Mesenteric fat pad (tissue), 1 donor: Measurements from ENCODE around the gene PCDHB3. TPM values are rescaled to one million over a fixed set of nuclear protein-coding genes. Genes with fewer than 3 reads are reported as not detected.
"Not testable (repeated sequence)": the region's sequence is repeated elsewhere in the genome, so short reads cannot be mapped to it uniquely, and the experiment has no call there.

Experiments used
- DNase-seq: peaks from one replicate; pipeline ENCODE4 v3.0.0-alpha.2; 2020; ENCODE audit warnings: low spot score
- long read RNA-seq: library from polyadenylated mRNA; unstranded; transcript quantifications from one replicate; pipeline ENCODE4 v2.0.0, GENCODE V29; 2020
- total RNA-seq: library from RNA; stranded (reverse); fragmentation: NEBNext Ultra II Directional; extraction: Animal tissue kit (Norgen Biotek cat#: 25700); gene quantifications from one replicate; pipeline ENCODE4 v1.2.1, GENCODE V29; 2021
- donor health status: DM: yes; HTN: yes; CAD: no.

PCDHB3 gene
- 3.6 TPM for total RNA-seq
- long read RNA-seq, partial matches to known transcripts = 0 of 3 reads
- long read RNA-seq, other reads (novel, unspliced or antisense) = 0 of 3 reads

GRCh38 chr5:141100243-141100805 is at the start of gene PCDHB3:
PCDHB3 (plus strand) TSS chr5:141100473; CDS start chr5:141100650, 177 bp downstream.
- DNase-seq = no peak

DNA sequence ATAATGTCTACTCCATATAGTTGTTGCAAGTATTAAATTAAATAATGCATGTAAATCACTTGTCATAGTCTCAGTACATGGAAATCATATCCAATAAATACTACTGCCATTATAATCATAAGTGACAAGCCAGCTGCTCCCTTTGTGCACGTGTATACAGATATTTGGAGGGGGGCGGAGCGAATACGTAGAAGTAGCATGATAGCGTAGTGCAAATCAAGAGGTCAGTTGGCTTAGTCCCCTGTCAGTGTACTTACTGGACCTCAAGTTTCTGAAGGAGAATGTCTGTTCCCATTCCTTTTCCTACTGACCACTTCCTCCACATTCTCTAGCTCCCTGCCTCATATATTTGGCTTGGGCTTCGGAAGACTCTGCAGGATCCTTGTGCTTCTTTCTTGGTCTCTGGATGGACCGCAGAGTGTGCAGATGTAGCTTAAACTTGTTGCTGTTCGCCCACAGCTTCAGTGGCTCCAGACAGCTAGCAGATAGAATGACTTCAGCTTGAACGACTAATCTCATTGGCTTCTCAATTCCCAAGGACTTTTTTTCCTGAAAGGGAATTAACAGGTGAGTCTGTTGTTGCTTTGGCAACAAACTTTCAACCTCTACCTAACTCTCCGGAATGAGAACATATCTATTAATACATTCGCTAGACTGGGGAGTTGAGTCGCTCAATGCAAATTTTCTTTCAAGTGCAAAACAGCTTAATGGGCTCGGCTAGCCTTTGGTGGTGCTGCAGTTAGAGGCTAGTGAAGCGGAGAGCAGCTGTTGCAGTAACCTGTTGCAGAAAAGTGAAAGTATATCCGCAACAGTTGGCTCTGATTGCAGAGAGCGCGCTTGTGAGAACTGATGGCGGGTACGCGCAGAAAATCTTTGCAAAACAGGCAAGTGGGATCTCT is 49.4 kb upstream of the PCDHB3 start, which contains the start of gene PCDHB1:
TSS of gene PCDHB1 (plus strand) at position 753 of the 899 bp plus-strand sequence. CDS start at position 850, 97 bp downstream.
- no peak for DNase-seq

DNA sequence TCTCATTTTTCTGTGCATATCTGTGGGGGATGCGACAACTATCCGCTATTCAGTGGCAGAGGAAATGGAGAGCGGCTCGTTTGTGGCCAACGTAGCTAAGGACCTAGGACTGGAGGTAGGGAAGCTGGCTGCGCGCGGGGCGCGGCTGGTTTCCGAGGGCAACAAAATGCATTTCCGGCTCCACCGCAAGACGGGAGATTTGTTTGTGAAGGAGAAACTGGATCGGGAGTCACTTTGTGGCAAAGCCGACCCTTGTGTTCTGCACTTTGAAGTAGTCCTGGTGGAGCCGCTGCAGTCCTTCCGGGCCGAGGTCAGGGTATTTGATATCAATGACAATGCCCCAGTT is 48.8 kb upstream of the PCDHB3 start:
- DNase-seq = no peak

DNA sequence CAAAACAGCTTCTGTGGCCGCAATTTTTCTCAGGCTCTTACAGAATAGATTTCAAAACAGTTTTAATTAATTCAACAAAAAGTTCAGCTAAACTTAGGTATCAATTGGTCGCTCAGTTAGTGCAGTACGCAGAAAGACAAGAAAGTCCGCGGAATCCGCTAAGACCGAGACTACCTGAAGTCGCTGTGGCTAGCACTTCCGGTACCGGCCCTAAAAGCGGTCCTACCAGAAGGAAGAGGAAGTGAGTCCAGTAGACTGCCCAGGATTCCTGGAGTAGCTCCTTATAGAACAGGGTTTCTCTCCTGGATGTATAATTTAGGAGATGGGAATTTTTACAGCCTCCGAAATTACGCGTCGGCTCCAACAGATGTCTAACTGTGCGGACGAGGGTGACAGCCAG is 22.4 kb upstream of the PCDHB3 start:
- no peak for DNase-seq

DNA sequence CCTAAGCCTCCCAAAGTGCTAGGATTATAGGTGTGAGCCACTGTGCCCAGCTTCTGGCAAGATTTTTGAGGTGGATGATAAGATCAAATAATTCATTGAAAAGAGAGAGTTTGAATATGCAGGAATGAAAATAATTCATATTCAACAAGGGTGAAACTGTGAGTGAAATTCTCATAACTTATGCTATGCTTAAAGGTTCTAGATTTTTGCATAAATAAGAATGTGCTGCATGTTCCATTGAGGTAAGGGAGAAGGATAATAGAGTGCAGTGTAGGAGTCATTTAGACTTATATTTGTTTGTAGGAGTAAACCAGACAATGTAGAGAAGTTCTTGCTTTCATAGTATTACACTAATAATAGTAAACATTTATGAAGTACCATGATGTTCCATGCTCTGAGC is 18.0 kb upstream of the PCDHB3 start:
- no peak for DNase-seq

- no peak for DNase-seq
Measured at GRCh38 chr5:141084487-141084989, 15.7 kb upstream of the PCDHB3 start.

- no peak for DNase-seq
Measured at GRCh38 chr5:141094481-141095262, 5.6 kb upstream of the PCDHB3 start, which contains the start of gene PCDHB2. PCDHB2 (plus strand) TSS chr5:141094615; CDS start chr5:141094791, 176 bp downstream.

- no peak for DNase-seq
Measured at GRCh38 chr5:141095263-141095641, 5.0 kb upstream of the PCDHB3 start.

DNA sequence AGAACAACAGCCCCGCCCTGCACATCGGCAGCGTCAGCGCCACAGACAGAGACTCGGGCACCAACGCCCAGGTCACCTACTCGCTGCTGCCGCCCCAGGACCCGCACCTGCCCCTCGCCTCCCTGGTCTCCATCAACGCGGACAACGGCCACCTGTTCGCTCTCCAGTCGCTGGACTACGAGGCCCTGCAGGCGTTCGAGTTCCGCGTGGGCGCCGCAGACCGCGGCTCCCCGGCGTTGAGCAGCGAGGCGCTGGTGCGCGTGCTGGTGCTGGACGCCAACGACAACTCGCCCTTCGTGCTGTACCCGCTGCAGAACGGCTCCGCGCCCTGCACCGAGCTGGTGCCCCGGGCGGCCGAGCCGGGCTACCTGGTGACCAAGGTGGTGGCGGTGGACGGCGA is 4.1 kb upstream of the PCDHB3 start:
- DNase-seq = not testable (repeated sequence)

GRCh38 chr5:141096586-141096985 is 3.7 kb upstream of the PCDHB3 start:
- not testable (repeated sequence) for DNase-seq

- no peak for DNase-seq
Measured at GRCh38 chr5:141101059-141101458, 786 bp downstream of the PCDHB3 start.

GRCh38 chr5:141102070-141102469 is 1.8 kb downstream of the PCDHB3 start:
- not testable (repeated sequence) for DNase-seq

GRCh38 chr5:141102471-141102870 is 2.2 kb downstream of the PCDHB3 start:
- not testable (repeated sequence) for DNase-seq

GRCh38 chr5:141105350-141105749 is 5.1 kb downstream of the PCDHB3 start:
- no peak for DNase-seq

DNA sequence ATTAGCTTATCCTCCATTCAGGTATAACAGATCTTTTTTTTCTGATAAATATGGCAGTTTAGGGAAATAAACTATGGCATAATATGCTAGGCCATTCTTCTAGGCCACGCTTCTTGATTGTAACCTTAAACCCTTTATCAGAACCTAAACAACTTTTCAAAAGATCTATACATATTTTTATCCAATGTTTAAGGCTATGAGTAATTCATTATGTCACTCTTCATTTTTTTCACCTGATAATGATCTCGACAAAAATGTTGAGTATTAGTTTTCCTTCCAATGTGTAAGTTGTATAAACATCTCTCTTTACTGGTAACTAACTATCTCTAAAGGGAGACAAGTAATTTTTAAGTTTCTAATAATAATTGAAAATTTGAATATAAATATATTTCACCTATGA is 19.0 kb downstream of the PCDHB3 start:
- DNase-seq = no peak

DNA sequence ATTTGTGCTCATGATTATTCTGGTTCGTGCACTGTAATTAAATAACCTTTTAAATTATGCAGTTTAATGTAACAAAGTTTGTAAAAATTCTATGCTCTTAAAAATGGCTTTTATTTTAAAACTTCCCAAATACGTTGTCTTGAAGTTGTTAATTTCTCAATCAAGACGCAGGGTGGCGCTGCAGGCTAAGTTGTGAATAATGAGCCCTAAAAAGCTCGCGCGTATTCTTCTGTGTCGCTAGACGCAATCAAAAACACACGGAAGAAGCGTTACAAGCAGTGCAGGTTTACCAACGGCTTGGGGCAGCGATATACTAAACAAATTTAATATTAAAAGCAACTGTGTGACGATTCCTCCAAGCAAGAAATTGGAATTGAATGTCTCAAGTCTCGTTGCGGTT is 21.3 kb downstream of the PCDHB3 start, which contains the start of gene PCDHB4:
TSS of gene PCDHB4 (plus strand) at position 256 of the 400 bp plus-strand sequence. CDS start 181 bp downstream, outside the sequence.
- peak; percentile 53 for DNase-seq

DNA sequence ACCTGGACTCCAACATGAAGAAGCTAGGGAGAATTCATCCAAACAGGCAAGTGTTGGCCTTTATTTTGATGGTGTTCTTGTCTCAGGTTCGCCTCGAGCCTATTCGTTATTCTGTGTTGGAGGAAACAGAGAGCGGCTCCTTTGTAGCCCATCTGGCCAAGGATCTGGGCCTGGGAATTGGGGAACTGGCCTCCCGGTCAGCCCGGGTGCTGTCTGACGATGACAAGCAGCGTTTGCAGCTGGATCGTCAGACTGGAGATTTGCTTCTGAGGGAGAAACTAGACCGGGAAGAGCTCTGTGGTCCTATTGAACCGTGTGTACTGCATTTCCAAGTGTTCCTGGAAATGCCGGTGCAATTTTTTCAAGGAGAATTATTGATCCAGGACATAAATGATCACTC is 21.7 kb downstream of the PCDHB3 start:
- DNase-seq = peak; percentile 39

GRCh38 chr5:141123396-141124135 is 23.3 kb downstream of the PCDHB3 start:
- DNase-seq = peak; percentile 75

GRCh38 chr5:141127305-141127704 is 27.0 kb downstream of the PCDHB3 start:
- no peak for DNase-seq

GRCh38 chr5:141135030-141135717 is 34.9 kb downstream of the PCDHB3 start, which contains the start of gene PCDHB5:
PCDHB5 (plus strand) TSS chr5:141135206; CDS start chr5:141135435, 229 bp downstream.
- DNase-seq = no peak
